HepG2 (cell line): ENCODE measurements around the gene SLC22A7. TPM values are rescaled to one million over a fixed set of nuclear protein-coding genes. Genes with fewer than 3 reads are reported as not detected.
A peak's percentile ranks its signal among the peaks of the same experiment; 100 is the strongest.

Source experiments
- CBFB ChIP-seq: sonication (generic); formaldehyde crosslinking; IDR thresholded peaks from 2 replicates; pipeline ENCODE4 v1.4.0; 2020; ENCODE audit warnings: missing genetic modification reagents
- DR1 ChIP-seq: sonication (generic); formaldehyde crosslinking; IDR thresholded peaks from 2 replicates; pipeline ENCODE4 v1.8.0; 2021; ENCODE audit warnings: mild to moderate bottlenecking, missing genetic modification reagents, inconsistent platforms
- FOXC1 ChIP-seq: sonication (generic); formaldehyde crosslinking; IDR thresholded peaks from 2 replicates; pipeline ENCODE4 v1.8.0; 2022; ENCODE audit warnings: mild to moderate bottlenecking, missing genetic modification reagents, borderline replicate concordance
- HNF4G ChIP-seq, 2 experiments: sonication (generic) in 1 of 2; formaldehyde crosslinking in 1 of 2; IDR thresholded peaks; 2 replicates each; pipeline versions ENCODE4 v1.4.0 to v1.6.1; 2011 to 2020; ENCODE audit warnings: borderline replicate concordance in 2 of 2, low read depth in 2 of 2, mild to moderate bottlenecking in 2 of 2, low read length in 1 of 2, missing genetic modification reagents in 1 of 2, moderate library complexity in 1 of 2
- HOXA7 ChIP-seq: sonication (generic); formaldehyde crosslinking; IDR thresholded peaks from 2 replicates; pipeline ENCODE4 v1.8.1; 2022; ENCODE audit warnings: mild to moderate bottlenecking, missing genetic modification reagents, moderate library complexity
- IKZF1 ChIP-seq: fragments of 450-650 bp; IDR thresholded peaks from 2 replicates; pipeline ENCODE4 v1.7.1; 2016
- MAZ ChIP-seq, 2 experiments: sonication (generic) in 1 of 2; formaldehyde crosslinking in 1 of 2; IDR thresholded peaks; 2 replicates each; pipeline versions ENCODE4 v1.5.0 to v1.6.1; 2012 to 2020; ENCODE audit warnings: low read depth in 2 of 2, mild to moderate bottlenecking in 2 of 2, borderline replicate concordance in 1 of 2, improper control_type of control experiment in 1 of 2, low read length in 1 of 2, missing genetic modification reagents in 1 of 2, moderate library complexity in 1 of 2
- MYC ChIP-seq: sonication (generic); formaldehyde crosslinking; IDR thresholded peaks from 2 replicates; pipeline ENCODE4 v1.9.0; 2021; ENCODE audit warnings: missing genetic modification reagents, borderline replicate concordance
- SALL1 ChIP-seq: sonication (generic); formaldehyde crosslinking; IDR thresholded peaks from 2 replicates; pipeline ENCODE4 v1.8.0; 2022; ENCODE audit warnings: mild to moderate bottlenecking, missing genetic modification reagents
- SAP130 ChIP-seq: IDR thresholded peaks from 2 replicates; pipeline ENCODE4 v1.6.1; 2016; ENCODE audit warnings: low read depth
- ZBTB21 ChIP-seq: sonication (generic); formaldehyde crosslinking; IDR thresholded peaks from 2 replicates; pipeline ENCODE4 v1.4.0; 2020; ENCODE audit warnings: missing genetic modification reagents
- ZBTB3 ChIP-seq: sonication (generic); formaldehyde crosslinking; IDR thresholded peaks from 2 replicates; pipeline ENCODE4 v1.4.0; 2020; ENCODE audit warnings: low read depth, mild to moderate bottlenecking, moderate library complexity, missing genetic modification reagents, borderline replicate concordance
- ZMAT5 ChIP-seq: sonication (generic); formaldehyde crosslinking; IDR thresholded peaks from 2 replicates; pipeline ENCODE4 v1.5.0; 2020; ENCODE audit warnings: mild to moderate bottlenecking, low read depth, missing genetic modification reagents, borderline replicate concordance
- ZNF232 ChIP-seq: sonication (generic); formaldehyde crosslinking; IDR thresholded peaks from 2 replicates; pipeline ENCODE4 v1.4.0; 2020; ENCODE audit warnings: missing genetic modification reagents, borderline replicate concordance
- ZNF572 ChIP-seq: sonication (generic); formaldehyde crosslinking; IDR thresholded peaks from 2 replicates; pipeline ENCODE4 v1.5.1; 2020; ENCODE audit warnings: mild to moderate bottlenecking, missing genetic modification reagents
- ZNF605 ChIP-seq: sonication (generic); formaldehyde crosslinking; IDR thresholded peaks from 2 replicates; pipeline ENCODE4 v1.8.0; 2022; ENCODE audit warnings: mild to moderate bottlenecking, missing genetic modification reagents
- ZNF644 ChIP-seq: IDR thresholded peaks from 2 replicates; pipeline ENCODE4 v1.6.1; 2016; ENCODE audit warnings: low read depth
- ZNF709 ChIP-seq: sonication (generic); formaldehyde crosslinking; IDR thresholded peaks from 2 replicates; pipeline ENCODE4 v1.5.0; 2020; ENCODE audit warnings: mild to moderate bottlenecking, missing genetic modification reagents
- ZNF737 ChIP-seq: sonication (generic); formaldehyde crosslinking; IDR thresholded peaks from 2 replicates; pipeline ENCODE4 v1.5.0; 2020; ENCODE audit warnings: missing genetic modification reagents, mild to moderate bottlenecking, borderline replicate concordance
- ZNF749 ChIP-seq: sonication (generic); formaldehyde crosslinking; IDR thresholded peaks from 2 replicates; pipeline ENCODE4 v1.8.0; 2022; ENCODE audit warnings: mild to moderate bottlenecking, missing genetic modification reagents, moderate library complexity, borderline replicate concordance
- polyA plus RNA-seq, 8 experiments: library from polyadenylated mRNA; depleted of rRNA in 3 of 8; stranded (reverse) in 7 of 8; unstranded in 1 of 8; fragments of >200 nt; fragmentation: Illumina TruSeq in 4 of 8; extraction: Trizol in 4 of 8; gene quantifications; 2 replicates each; pipeline versions ENCODE4 v1.2.1 to v1.2.3, GENCODE V29; 2011 to 2016; ENCODE audit warnings: low read depth in 4 of 8, missing spikeins in 1 of 8, mixed read lengths in 1 of 8; ENCODE audit not compliant: insufficient read depth in 1 of 8
- total RNA-seq, 5 experiments: library from RNA; depleted of rRNA; stranded (reverse); fragments of >200 nt; fragmentation: Illumina TruSeq; extraction: Trizol; gene quantifications; 2 replicates each; pipeline ENCODE4 v1.2.3, GENCODE V29; 2016; ENCODE audit warnings: low read depth in 1 of 5
- TF ChIP-seq, protein P1 (sequence below): sonication (generic); formaldehyde crosslinking; IDR thresholded peaks from 2 replicates; pipeline ENCODE4 v1.5.0; 2020; ENCODE audit warnings: mild to moderate bottlenecking, missing genetic modification reagents
- TF ChIP-seq, protein P2 (sequence below): sonication (generic); formaldehyde crosslinking; conservative IDR thresholded peaks from 2 replicates; pipeline ENCODE4 v1.8.1; 2023; ENCODE audit warnings: missing genetic modification reagents
- TF ChIP-seq, protein P3 (sequence below): fragments of 450-650 bp; IDR thresholded peaks from 2 replicates; pipeline ENCODE4 v1.6.1; 2016

The SLC22A7 gene
- total and polyA plus RNA-seq, 2 of the 13 experiments (the other 11 are each of a cell fraction or from before 2014, with no cell fraction given): 5.3 to 22.6 TPM

- TF ChIP-seq ZMAT5 (CRISPR knock-in tag) (no peak), ZNF232 (no peak), DR1 (CRISPR knock-in tag) (no peak; the same call in 1 of the 2 replicates), IKZF1 (no peak), MAZ (IDR thresholded peaks at IDR 0.05; ENCODE audit: borderline replicate concordance, low read depth, low read length) (peak; percentile 50; the same call in 1 of the 2 replicates), MAZ (CRISPR knock-in tag; IDR thresholded peaks at IDR 0.05; ENCODE audit: low read depth) (no peak; the same call in 1 of the 2 replicates), ZNF605 (CRISPR knock-in tag) (no peak; the same call in none of the 2 replicates), ZBTB3 (CRISPR knock-in tag) (no peak), FOXC1 (peak; percentile 52; the same call in 1 of the 2 replicates), MYC (no peak; the same call in 1 of the 2 replicates), CBFB (no peak), HNF4G (IDR thresholded peaks at IDR 0.05; ENCODE audit: borderline replicate concordance, low read depth, low read length) (peak; percentile 92), HNF4G (CRISPR knock-in tag; IDR thresholded peaks at IDR 0.05; ENCODE audit: borderline replicate concordance, low read depth) (peak; percentile 94), ZBTB21 (CRISPR knock-in tag) (0 out of 2 replicates have a peak, but pooled peaks have one; percentile 23), ZNF709 (CRISPR knock-in tag) (no peak), ZNF572 (CRISPR knock-in tag) (no peak), SALL1 (peak; percentile 86), SAP130 (peak; percentile 31; the same call in 1 of the 2 replicates), ZNF737 (CRISPR knock-in tag) (no peak), HOXA7 (CRISPR knock-in tag) (no peak), ZNF749 (CRISPR knock-in tag) (peak; percentile 81; the same call in 1 of the 2 replicates), ZNF644 (CRISPR knock-in tag) (no peak; the same call in 1 of the 2 replicates)
- TF ChIP-seq, protein P1, sequence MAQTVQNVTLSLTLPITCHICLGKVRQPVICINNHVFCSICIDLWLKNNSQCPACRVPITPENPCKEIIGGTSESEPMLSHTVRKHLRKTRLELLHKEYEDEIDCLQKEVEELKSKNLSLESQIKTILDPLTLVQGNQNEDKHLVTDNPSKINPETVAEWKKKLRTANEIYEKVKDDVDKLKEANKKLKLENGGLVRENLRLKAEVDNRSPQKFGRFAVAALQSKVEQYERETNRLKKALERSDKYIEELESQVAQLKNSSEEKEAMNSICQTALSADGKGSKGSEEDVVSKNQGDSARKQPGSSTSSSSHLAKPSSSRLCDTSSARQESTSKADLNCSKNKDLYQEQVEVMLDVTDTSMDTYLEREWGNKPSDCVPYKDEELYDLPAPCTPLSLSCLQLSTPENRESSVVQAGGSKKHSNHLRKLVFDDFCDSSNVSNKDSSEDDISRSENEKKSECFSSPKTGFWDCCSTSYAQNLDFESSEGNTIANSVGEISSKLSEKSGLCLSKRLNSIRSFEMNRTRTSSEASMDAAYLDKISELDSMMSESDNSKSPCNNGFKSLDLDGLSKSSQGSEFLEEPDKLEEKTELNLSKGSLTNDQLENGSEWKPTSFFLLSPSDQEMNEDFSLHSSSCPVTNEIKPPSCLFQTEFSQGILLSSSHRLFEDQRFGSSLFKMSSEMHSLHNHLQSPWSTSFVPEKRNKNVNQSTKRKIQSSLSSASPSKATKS (CRISPR knock-in tag): no peak
- TF ChIP-seq, protein P2, sequence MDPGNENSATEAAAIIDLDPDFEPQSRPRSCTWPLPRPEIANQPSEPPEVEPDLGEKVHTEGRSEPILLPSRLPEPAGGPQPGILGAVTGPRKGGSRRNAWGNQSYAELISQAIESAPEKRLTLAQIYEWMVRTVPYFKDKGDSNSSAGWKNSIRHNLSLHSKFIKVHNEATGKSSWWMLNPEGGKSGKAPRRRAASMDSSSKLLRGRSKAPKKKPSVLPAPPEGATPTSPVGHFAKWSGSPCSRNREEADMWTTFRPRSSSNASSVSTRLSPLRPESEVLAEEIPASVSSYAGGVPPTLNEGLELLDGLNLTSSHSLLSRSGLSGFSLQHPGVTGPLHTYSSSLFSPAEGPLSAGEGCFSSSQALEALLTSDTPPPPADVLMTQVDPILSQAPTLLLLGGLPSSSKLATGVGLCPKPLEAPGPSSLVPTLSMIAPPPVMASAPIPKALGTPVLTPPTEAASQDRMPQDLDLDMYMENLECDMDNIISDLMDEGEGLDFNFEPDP (CRISPR knock-in tag): no peak
- TF ChIP-seq, protein P3, sequence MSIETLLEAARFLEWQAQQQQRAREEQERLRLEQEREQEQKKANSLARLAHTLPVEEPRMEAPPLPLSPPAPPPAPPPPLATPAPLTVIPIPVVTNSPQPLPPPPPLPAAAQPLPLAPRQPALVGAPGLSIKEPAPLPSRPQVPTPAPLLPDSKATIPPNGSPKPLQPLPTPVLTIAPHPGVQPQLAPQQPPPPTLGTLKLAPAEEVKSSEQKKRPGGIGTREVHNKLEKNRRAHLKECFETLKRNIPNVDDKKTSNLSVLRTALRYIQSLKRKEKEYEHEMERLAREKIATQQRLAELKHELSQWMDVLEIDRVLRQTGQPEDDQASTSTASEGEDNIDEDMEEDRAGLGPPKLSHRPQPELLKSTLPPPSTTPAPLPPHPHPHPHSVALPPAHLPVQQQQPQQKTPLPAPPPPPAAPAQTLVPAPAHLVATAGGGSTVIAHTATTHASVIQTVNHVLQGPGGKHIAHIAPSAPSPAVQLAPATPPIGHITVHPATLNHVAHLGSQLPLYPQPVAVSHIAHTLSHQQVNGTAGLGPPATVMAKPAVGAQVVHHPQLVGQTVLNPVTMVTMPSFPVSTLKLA: no peak
These were observed 20.2 kb upstream of the SLC22A7 start (continued) for GRCh38 chr6:43277643-43278523.
